T-helper 1 cell (primary cell): ENCODE results near the gene TMEM59.
"Not testable (repeated sequence)": the region's sequence is repeated elsewhere in the genome, so short reads cannot be mapped to it uniquely, and the experiment has no call there.

ENCODE experiments used
- DNase-seq, 5 donors: peaks; one replicate each; pipeline ENCODE4 v3.0.0-alpha.2; 2012 to 2020

TMEM59 gene

GRCh38 chr1:54052431-54052933, 522 bp downstream of the TMEM59 start:
- DNase-seq, result peak; percentile 9 to 50 (median 23)

- no peak for DNase-seq
Observed at GRCh38 chr1:54051933-54052430, 1.0 kb downstream of the TMEM59 start.

- DNase-seq, result not testable (repeated sequence)
Observed at GRCh38 chr1:54050435-54050834, 2.6 kb downstream of the TMEM59 start.

GRCh38 chr1:54047384-54048305, 5.4 kb downstream of the TMEM59 start:
- DNase-seq, result no peak

- no peak for DNase-seq
Observed at GRCh38 chr1:54046671-54047383, 6.2 kb downstream of the TMEM59 start.

GRCh38 chr1:54045496-54045895, 7.5 kb downstream of the TMEM59 start:
- no peak for DNase-seq

- DNase-seq, result no peak
Observed at GRCh38 chr1:54041806-54042205, 11.2 kb downstream of the TMEM59 start.

GRCh38 chr1:54037476-54037875, 15.5 kb downstream of the TMEM59 start:
- no peak for DNase-seq

GRCh38 chr1:54028306-54029251, 24.4 kb downstream of the TMEM59 start:
- DNase-seq, result no peak

- DNase-seq, result no peak
Observed at GRCh38 chr1:54027848-54028247, 25.2 kb downstream of the TMEM59 start.

GRCh38 chr1:54024811-54025210, 28.2 kb downstream of the TMEM59 start:
- DNase-seq, result not testable (repeated sequence)

- no peak for DNase-seq
Observed at GRCh38 chr1:54024358-54024757, 28.6 kb downstream of the TMEM59 start.

GRCh38 chr1:54019562-54020176, 33.3 kb downstream of the TMEM59 start:
- DNase-seq, result not testable (repeated sequence)

- DNase-seq, result no peak
Observed at GRCh38 chr1:54018635-54019034, 34.4 kb downstream of the TMEM59 start.

- no peak for DNase-seq
Observed at GRCh38 chr1:54017979-54018378, 35.0 kb downstream of the TMEM59 start, which contains the start of gene LDLRAD1. Gene LDLRAD1 (minus strand): TSS chr1:54018186. CDS start chr1:54018112, 74 bp downstream.

GRCh38 chr1:54016343-54017282, 36.4 kb downstream of the TMEM59 start:
- no peak for DNase-seq

GRCh38 chr1:54014009-54014629, 38.9 kb downstream of the TMEM59 start:
- no peak for DNase-seq

- no peak for DNase-seq
Observed at GRCh38 chr1:54013393-54014008, 39.5 kb downstream of the TMEM59 start.

GRCh38 chr1:54012863-54013262, 40.1 kb downstream of the TMEM59 start:
- DNase-seq, result no peak

GRCh38 chr1:54012008-54012325, 41.0 kb downstream of the TMEM59 start:
- no peak for DNase-seq
